AG09309 (cell line): ENCODE data around the gene COL6A5.

Source experiments
- DNase-seq: peaks from one replicate; pipeline ENCODE4 v3.0.0-alpha.2; 2010; ENCODE audit warnings: low read depth
- H3K4me3 ChIP-seq: 2 replicates; pipeline ENCODE4 v1.5.1; 2011; ENCODE audit warnings: mild to moderate bottlenecking, low read depth, low read length, moderate library complexity; ENCODE audit not compliant: control insufficient read depth
- TF ChIP-seq, protein P1 (sequence below): IDR thresholded peaks from 2 replicates; pipeline ENCODE4 v1.5.1; 2011; ENCODE audit warnings: mild to moderate bottlenecking, low read depth, low read length, inconsistent platforms; ENCODE audit not compliant: insufficient read depth, control insufficient read depth; ENCODE audit errors: missing control alignments

COL6A5 gene

DNA sequence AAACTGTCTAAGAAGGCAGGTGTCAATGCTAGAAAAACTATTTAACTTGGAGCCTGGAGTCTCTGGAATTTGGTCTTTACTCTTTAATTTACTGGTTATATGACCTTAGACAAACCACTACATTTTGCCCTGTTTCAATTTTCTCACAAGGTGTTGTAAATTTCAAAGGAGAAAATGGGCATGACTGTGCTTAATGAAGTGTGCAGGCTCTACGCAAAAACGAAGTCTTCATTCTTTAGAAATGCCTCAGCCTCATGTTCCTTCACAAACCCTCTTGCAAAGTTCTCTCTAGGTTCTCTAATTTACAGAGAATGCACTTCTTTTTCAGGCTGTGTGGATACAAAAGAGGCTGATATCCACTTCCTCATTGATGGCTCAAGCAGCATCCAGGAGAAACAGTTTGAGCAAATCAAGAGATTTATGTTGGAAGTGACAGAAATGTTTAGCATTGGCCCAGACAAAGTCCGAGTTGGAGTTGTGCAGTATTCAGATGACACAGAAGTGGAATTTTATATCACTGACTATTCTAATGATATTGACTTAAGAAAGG lies 39.1 kb downstream of the COL6A5 start:
- H3K4me3 ChIP-seq = no peak overlapping the region
- DNase-seq = no peak
- TF ChIP-seq, protein P1, sequence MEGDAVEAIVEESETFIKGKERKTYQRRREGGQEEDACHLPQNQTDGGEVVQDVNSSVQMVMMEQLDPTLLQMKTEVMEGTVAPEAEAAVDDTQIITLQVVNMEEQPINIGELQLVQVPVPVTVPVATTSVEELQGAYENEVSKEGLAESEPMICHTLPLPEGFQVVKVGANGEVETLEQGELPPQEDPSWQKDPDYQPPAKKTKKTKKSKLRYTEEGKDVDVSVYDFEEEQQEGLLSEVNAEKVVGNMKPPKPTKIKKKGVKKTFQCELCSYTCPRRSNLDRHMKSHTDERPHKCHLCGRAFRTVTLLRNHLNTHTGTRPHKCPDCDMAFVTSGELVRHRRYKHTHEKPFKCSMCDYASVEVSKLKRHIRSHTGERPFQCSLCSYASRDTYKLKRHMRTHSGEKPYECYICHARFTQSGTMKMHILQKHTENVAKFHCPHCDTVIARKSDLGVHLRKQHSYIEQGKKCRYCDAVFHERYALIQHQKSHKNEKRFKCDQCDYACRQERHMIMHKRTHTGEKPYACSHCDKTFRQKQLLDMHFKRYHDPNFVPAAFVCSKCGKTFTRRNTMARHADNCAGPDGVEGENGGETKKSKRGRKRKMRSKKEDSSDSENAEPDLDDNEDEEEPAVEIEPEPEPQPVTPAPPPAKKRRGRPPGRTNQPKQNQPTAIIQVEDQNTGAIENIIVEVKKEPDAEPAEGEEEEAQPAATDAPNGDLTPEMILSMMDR = no peak

DNA sequence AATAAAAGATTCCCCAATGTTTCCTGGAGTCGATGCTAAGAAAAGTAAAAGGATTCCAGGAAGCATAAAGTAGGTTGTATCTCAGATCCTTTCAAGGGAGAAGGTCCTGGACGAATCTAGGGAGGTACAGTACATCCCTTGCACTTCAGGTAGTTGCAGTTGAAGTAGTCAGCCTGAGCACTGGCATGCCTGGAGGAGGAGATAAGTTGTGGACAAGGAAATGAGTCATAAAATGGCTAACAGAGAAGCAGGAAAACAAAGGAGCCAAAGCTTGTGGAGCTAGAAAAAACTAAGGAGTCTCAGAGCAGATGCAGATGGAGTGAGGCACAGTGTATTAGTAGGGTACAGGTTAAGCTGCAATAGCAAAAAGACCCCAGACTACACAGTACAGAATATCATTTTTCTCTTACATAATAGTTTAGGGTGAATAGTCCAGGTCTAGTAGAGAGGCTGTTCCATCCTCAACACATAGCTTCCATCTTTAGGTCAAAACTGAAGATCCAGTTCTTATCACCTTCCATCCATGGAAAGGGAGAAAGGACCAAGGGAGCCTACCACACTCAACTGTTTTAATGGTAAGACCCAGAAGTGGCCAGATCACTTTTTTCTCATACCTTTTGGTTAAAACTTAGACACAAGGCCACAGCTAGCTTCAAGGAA lies 41.3 kb downstream of the COL6A5 start:
- TF ChIP-seq, protein P1 = no peak
- no peak for DNase-seq
- H3K4me3 ChIP-seq = no peak overlapping the region

DNA sequence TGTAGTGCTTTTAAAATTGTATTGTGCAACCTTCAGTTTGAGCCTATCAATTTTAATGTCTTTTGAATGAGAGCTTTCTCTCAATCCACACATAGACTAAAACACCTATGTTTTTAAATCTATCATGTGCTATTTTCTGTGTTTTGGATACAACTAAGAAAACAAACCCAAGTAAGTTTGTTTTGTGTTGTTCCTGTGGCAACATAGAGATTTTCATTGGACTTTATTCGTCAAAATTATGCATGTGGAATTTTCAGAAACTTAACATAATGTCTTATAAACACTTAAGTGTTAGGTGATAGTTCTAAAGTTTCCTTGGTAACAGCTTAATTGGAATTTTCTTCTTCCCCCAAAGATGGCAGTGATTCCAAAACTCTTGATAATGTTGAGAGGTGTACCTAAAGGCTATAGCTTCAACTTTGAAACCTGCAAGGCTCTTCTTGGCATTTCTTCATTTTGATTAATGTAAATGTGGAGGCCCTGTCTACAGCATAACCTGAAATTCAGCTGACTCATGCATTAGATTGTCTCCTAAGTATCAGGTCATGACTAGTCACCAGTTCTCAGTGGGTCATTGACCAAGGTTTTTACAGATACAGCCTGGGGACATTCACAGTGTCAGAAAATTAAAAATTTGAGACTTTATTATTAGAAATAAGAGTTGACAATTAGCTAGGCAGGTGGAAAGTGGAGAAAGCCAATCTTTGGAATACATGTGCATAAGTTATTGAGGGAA lies 44.4 kb downstream of the COL6A5 start:
- no peak for DNase-seq
- no peak overlapping the region for H3K4me3 ChIP-seq
- TF ChIP-seq, protein P1 = no peak

DNA sequence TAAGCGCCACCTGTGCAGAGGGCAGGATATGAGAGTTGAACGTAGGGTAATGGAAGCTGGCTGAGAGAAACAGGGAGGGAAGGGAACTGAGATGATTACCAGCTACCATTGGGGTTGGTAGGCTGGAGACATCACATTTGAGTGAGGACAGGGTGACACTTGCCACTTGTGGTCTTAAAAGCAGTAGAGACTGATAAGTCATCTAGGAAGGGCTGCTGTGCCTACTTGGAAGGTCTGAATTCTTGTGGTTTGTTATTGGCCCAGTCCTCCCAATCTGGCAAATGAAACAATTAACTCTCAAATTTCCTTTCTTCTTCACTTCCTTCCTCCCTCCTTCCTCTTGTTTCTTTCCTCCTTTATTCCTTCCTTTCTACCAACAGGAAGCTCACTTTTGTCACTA lies 46.8 kb downstream of the COL6A5 start:
- TF ChIP-seq, protein P1 = no peak
- no peak for DNase-seq
- no peak overlapping the region for H3K4me3 ChIP-seq

DNA sequence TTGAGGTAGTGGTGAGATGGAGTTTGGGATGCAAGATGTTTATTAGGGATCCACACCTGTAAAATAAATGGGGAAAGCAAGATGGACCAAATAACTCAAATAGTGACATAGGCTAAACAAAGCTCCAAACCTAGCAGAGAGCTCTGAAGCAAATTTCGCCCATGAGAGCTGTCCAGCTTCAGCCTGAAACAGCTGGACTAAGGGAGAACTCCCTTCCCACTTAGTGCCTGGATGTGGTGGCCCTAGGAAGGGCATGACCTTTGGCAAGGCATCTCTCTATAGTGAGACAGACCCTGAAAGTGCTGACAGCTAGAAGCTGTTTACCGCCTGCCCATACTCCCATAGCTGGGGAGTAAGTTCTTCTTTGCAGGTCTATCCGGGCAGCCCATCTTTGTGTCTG lies 48.1 kb downstream of the COL6A5 start:
- TF ChIP-seq, protein P1 = no peak
- H3K4me3 ChIP-seq = no peak overlapping the region
- DNase-seq = no peak

DNA sequence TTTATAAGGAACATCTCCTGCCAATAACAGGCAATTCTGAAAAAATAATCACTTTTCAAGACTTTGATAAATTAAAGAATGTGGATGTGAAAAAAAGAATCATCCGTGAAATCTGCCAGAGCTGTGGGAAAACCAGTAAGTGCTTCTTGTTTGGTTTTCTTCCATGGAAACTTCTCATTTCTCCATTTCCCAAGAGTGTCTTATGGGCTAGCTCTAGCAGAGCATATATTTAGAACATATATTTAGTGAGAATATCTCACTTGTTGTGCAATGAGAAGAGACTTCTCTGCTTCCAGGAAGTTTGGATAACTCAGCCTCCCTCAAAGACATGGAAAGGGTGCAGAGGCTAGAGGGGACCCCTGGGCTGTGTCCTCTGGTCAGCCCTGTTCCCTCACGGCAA lies 49.9 kb downstream of the COL6A5 start:
- H3K4me3 ChIP-seq = no peak overlapping the region
- TF ChIP-seq, protein P1 = no peak
- DNase-seq = no peak
